NCI-H128 (cell line): ENCODE measurements around the gene RBM43.
"Not testable (repeated sequence)": the region's sequence is repeated elsewhere in the genome, so short reads cannot be mapped to it uniquely, and the experiment has no call there.

Experiments used
- DNase-seq: peaks from one replicate; lab custom pipeline; 2025; ENCODE audit not compliant: unreplicated experiment; lab: John Stamatoyannopoulos, UW

The RBM43 gene

GRCh38 chr2:151261231-151261976 lies at the start of gene RBM43:
Gene RBM43, minus strand, starts transcription at chr2:151261863. Its CDS starts 136 bp downstream, at chr2:151261727.
- DNase-seq, result peak; percentile 25

GRCh38 chr2:151310313-151310712 lies 48.6 kb upstream of the RBM43 start:
- not testable (repeated sequence) for DNase-seq

GRCh38 chr2:151306621-151307020 lies 45.0 kb upstream of the RBM43 start:
- DNase-seq, result no peak

- no peak for DNase-seq
Observed at GRCh38 chr2:151305129-151305691, 43.5 kb upstream of the RBM43 start.

- DNase-seq, result no peak
Observed at GRCh38 chr2:151302879-151303278, 41.2 kb upstream of the RBM43 start.

- no peak for DNase-seq
Observed at GRCh38 chr2:151302404-151302803, 40.7 kb upstream of the RBM43 start.

- no peak for DNase-seq
Observed at GRCh38 chr2:151299920-151300539, 38.4 kb upstream of the RBM43 start.

GRCh38 chr2:151297882-151298281 lies 36.2 kb upstream of the RBM43 start:
- DNase-seq, result no peak

- DNase-seq, result not testable (repeated sequence)
Observed at GRCh38 chr2:151295926-151296325, 34.3 kb upstream of the RBM43 start.

- DNase-seq, result no peak
Observed at GRCh38 chr2:151292546-151292945, 30.9 kb upstream of the RBM43 start.

- no peak for DNase-seq
Observed at GRCh38 chr2:151292141-151292540, 30.5 kb upstream of the RBM43 start.

GRCh38 chr2:151291224-151291623 lies 29.6 kb upstream of the RBM43 start:
- DNase-seq, result no peak

- DNase-seq, result no peak
Observed at GRCh38 chr2:151289972-151290866, 28.6 kb upstream of the RBM43 start.

GRCh38 chr2:151287513-151288250 lies 26.0 kb upstream of the RBM43 start:
- DNase-seq, result no peak

GRCh38 chr2:151282401-151282800 lies 20.7 kb upstream of the RBM43 start:
- no peak for DNase-seq

GRCh38 chr2:151280271-151280670 lies 18.6 kb upstream of the RBM43 start:
- DNase-seq, result no peak

- DNase-seq, result no peak
Observed at GRCh38 chr2:151278487-151278886, 16.8 kb upstream of the RBM43 start.

GRCh38 chr2:151277067-151277466 lies 15.4 kb upstream of the RBM43 start:
- DNase-seq, result no peak

GRCh38 chr2:151275291-151275690 lies 13.6 kb upstream of the RBM43 start:
- DNase-seq, result no peak

GRCh38 chr2:151271824-151272223 lies 10.2 kb upstream of the RBM43 start:
- DNase-seq, result no peak
